Prostate gland (tissue), 2 donors: Measurements from ENCODE around the gene PARVB.

Experiments
- POLR2A ChIP-seq: fragments of 450-650 bp; IDR thresholded peaks from one replicate; pipeline ENCODE4 v1.6.1; 2016; ENCODE audit warnings: antibody characterized with exemption, mild to moderate bottlenecking
- TF ChIP-seq, protein P1 (sequence below), 4 experiments: fragments of 200-600 bp in 2 of 4; fragments of 450-650 bp in 2 of 4; sonication (generic) in 2 of 4; IDR thresholded peaks; 1 replicate in 3 of 4; 2 replicates in 1 of 4; pipeline ENCODE4 v1.5.1; 2016 to 2019; ENCODE audit warnings: antibody characterized with exemption in 4 of 4, mild to moderate bottlenecking in 2 of 4, moderate library complexity in 2 of 4

DNA sequence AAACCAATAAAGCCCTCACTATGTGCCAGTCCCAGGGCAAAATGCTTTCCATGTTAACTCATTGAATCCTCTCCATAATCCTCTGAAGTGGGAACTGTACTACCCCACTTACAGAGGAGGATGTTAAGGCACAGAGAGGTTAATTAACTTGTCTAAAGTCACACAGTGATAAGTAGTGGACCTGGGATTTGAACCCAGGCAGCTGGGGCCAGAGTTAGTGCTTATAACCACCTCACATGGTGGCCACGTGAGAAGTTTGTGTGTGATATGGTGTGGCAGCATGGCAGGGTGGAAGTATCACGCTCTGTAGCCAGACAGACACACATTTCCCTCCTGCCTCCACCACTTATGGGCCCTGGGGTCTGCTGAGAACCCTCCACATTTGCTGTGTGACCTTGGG is 173.2 kb downstream of the PARVB start:
- TF ChIP-seq, protein P1, sequence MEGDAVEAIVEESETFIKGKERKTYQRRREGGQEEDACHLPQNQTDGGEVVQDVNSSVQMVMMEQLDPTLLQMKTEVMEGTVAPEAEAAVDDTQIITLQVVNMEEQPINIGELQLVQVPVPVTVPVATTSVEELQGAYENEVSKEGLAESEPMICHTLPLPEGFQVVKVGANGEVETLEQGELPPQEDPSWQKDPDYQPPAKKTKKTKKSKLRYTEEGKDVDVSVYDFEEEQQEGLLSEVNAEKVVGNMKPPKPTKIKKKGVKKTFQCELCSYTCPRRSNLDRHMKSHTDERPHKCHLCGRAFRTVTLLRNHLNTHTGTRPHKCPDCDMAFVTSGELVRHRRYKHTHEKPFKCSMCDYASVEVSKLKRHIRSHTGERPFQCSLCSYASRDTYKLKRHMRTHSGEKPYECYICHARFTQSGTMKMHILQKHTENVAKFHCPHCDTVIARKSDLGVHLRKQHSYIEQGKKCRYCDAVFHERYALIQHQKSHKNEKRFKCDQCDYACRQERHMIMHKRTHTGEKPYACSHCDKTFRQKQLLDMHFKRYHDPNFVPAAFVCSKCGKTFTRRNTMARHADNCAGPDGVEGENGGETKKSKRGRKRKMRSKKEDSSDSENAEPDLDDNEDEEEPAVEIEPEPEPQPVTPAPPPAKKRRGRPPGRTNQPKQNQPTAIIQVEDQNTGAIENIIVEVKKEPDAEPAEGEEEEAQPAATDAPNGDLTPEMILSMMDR (IDR thresholded peaks at IDR 0.05): no peak
- no peak for TF ChIP-seq POLR2A
